GM12875 (cell line): ENCODE results near the gene TRAIP.

Source experiments
- H3K4me3 ChIP-seq: one replicate; pipeline ENCODE4 v1.5.1; 2011; ENCODE audit warnings: low read depth, low read length, control low read depth
- CTCF ChIP-seq: IDR thresholded peaks from 2 replicates; pipeline ENCODE4 v1.5.1; 2011; ENCODE audit warnings: low read depth, mild to moderate bottlenecking, control low read depth, inconsistent platforms, low read length, moderate library complexity, borderline replicate concordance; ENCODE audit not compliant: insufficient read depth

The TRAIP gene

GRCh38 chr3:49780080-49780974, 76.0 kb downstream of the TRAIP start:
- no peak for TF ChIP-seq CTCF

GRCh38 chr3:49779358-49780079, 76.8 kb downstream of the TRAIP start:
- H3K4me3 ChIP-seq = no peak overlapping the region
- TF ChIP-seq CTCF = no peak

More at GRCh38 chr3:49780080-49780974, 76.0 kb downstream of the TRAIP start:
- no peak overlapping the region for H3K4me3 ChIP-seq
